Body of pancreas (tissue), 4 donors: ENCODE results near the gene RAC3. TPM values are rescaled to one million over a fixed set of nuclear protein-coding genes. Genes with fewer than 3 reads are reported as not detected.

Source experiments
- ATAC-seq: fragments of 150-250 bp; one replicate; pipeline ENCODE4 v1.9.1; 2016
- DNase-seq, 4 donors: peaks; one replicate each; pipeline ENCODE4 v3.0.0-alpha.2; 2019
- H3K27ac ChIP-seq, 4 donors: fragments of 200-600 bp; sonication (generic); 1 replicate in 3 of 4; 2 replicates in 1 of 4; pipeline versions ENCODE4 v1.5.1 to v1.6.1; 2016 to 2019; ENCODE audit warnings: mild to moderate bottlenecking in 1 of 4, mixed read lengths in 1 of 4, moderate library complexity in 1 of 4
- H3K27me3 ChIP-seq, 2 donors: fragments of 200-600 bp; sonication (generic); one replicate each; pipeline ENCODE4 v1.6.0; 2016; ENCODE audit warnings: mild to moderate bottlenecking in 1 of 2
- H3K36me3 ChIP-seq, 2 donors: fragments of 200-600 bp; sonication (generic); replicated peaks in 1 of 2; 2 replicates each; pipeline ENCODE4 v1.5.1; 2016; ENCODE audit warnings: low read depth in 2 of 2; ENCODE audit not compliant: insufficient read depth in 1 of 2
- H3K4me1 ChIP-seq: fragments of 200-600 bp; sonication (generic); one replicate; pipeline ENCODE4 v1.6.0; 2016
- H3K4me3 ChIP-seq, 2 donors: fragments of 200-600 bp; sonication (generic); 1 replicate in 1 of 2; 2 replicates in 1 of 2; pipeline ENCODE4 v1.5.1; 2016 to 2019
- H3K9me3 ChIP-seq, 3 donors: fragments of 200-600 bp; sonication (generic); 1 replicate in 2 of 3; 2 replicates in 1 of 3; pipeline ENCODE4 v1.5.1; 2016
- POLR2A ChIP-seq, 3 donors: fragments of 450-650 bp; IDR thresholded peaks; one replicate each; pipeline ENCODE4 v1.6.1; 2016; ENCODE audit warnings: antibody characterized with exemption in 3 of 3, mild to moderate bottlenecking in 2 of 3
- WGBS, 2 donors: methylation state at CpG; one replicate each; pipeline ENCODE4 v1.1.5; 2017; 5-methylcytosine and 5-hydroxymethylcytosine counted together
- intact Hi-C: fragments of 100-400 bp; cut with DNase I; formaldehyde crosslinking; loops from one replicate; pipeline ENCODE4 v1.15.1; 2023
- total RNA-seq, 2 donors: library from RNA; depleted of rRNA; stranded (reverse); fragments of >200 nt; gene quantifications; one replicate each; pipeline ENCODE4 v1.1.0, GENCODE V29; 2016
- TF ChIP-seq, protein P1 (sequence below), 7 experiments: fragments of 450-650 bp in 4 of 7; fragments of 200-600 bp in 3 of 7; sonication (generic) in 3 of 7; IDR thresholded peaks; one replicate each; pipeline ENCODE4 v1.5.1; 2016 to 2019; ENCODE audit warnings: antibody characterized with exemption in 7 of 7

Gene RAC3
- total RNA-seq, 2 donors from 2014 or later = 3.1 TPM; not detected in 1

DNA sequence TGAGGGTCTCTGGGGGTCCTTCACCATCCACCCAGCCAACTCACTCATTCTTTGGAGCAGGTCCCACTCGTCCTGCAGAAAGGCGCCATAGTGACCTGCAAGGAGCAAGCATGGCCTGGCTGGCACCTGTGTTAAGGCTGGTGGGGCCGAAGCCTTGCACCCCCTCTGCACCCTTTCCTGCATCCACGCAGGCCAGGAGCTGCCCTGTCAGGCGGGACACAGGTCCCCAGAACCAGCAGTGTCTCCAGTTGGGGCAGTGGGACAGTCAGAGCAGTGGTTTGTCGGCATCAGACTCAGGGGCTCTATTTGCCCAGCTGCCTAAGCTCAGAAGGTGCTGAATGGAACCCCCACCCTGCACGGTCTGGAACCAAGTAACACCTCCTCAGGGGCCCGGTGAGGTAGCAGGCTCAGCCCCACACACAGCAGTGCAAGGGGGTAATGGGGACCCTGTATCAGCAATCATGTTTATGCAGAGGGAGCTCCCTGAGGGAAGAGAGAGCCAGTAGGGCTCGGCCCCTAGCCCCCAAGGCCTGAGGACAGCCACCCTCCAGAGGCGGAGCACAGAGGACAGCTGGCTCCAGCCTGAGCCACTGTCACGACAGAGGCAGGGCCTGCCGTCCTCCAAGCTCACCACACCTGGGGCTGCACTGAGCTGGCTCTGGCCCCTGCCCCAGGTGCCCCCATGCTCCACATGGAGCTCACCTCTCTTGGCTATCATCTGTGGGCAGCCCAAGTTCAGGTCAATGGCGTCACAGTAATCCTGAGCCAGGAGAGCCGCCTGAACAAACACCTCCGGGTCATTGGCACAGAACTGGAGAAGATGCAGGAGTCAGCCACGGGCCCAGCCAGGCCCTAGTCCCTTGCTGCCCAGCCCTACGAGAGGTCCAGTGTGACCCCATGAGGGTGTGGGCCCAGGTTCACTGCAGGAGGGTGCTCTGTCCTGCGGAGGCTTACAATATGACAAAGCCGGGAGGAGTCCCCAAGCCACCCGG is 32.2 kb downstream of the RAC3 start:
- TF ChIP-seq POLR2A (IDR thresholded peaks at IDR 0.05) = no peak
- TF ChIP-seq, protein P1, sequence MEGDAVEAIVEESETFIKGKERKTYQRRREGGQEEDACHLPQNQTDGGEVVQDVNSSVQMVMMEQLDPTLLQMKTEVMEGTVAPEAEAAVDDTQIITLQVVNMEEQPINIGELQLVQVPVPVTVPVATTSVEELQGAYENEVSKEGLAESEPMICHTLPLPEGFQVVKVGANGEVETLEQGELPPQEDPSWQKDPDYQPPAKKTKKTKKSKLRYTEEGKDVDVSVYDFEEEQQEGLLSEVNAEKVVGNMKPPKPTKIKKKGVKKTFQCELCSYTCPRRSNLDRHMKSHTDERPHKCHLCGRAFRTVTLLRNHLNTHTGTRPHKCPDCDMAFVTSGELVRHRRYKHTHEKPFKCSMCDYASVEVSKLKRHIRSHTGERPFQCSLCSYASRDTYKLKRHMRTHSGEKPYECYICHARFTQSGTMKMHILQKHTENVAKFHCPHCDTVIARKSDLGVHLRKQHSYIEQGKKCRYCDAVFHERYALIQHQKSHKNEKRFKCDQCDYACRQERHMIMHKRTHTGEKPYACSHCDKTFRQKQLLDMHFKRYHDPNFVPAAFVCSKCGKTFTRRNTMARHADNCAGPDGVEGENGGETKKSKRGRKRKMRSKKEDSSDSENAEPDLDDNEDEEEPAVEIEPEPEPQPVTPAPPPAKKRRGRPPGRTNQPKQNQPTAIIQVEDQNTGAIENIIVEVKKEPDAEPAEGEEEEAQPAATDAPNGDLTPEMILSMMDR (IDR thresholded peaks at IDR 0.05) = no peak
- Histone ChIP-seq H3K4me1 (peaks cover 33% of the 10 kb centered on the region), H3K27me3 (no peaks in the 10 kb centered on the region), H3K27ac (peak overlapping the region in 1 of 4 donors; percentile 64), H3K4me3 (no peak overlapping the region), H3K9me3 (no peaks in the 10 kb centered on the region), H3K36me3 (peaks cover 3 to 9% of the 10 kb centered on the region in 2 donors)
- intact Hi-C loops = no loop called here
- DNase-seq (no peak), ATAC-seq (no peak)
- WGBS, 2 donors = 45 to 61% methylated on average over 7 to 18 of the region's 20 CpGs

DNA sequence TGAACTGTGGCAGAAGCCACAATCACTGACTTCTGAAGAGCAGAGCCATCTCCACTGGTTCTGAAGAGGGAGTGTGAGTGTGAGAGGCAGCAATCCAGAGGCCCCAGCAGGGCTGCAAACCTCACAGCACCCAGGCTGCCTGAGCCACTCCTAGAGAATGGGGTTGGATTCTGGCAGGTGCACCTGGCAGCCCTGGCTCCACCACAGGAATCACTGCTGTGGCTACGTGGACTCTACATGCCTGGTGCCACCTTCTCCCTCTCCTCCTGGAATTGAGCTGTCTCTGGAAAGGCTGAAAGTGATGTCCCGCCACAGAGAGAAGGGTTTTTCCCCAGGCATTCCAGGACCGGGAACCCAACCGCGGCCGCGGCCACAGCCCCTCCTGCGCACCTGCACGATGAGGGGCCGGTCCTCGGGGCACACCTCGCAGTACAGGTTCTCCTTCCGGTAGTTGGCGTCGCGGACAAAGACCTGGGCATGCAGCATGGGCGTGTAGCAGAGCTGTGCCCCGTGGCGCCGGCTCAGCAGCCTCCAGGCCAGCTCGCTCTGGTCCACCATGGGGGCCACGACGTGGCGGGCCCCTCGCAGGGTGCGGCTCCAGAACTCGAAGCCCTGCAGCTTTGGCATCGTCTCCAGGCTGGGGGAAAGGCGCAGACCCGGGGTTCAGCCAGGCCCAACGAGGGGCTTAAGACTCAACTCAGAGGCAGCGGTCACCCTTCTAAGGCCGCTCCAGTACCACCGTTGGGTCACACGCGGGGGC is 33.1 kb downstream of the RAC3 start:
- WGBS, 2 donors = 11 to 16% methylated on average over 9 to 31 of the region's 36 CpGs
- H3K4me1 ChIP-seq = peaks cover 33% of the 10 kb centered on the region
- H3K9me3 ChIP-seq = no peaks in the 10 kb centered on the region
- DNase-seq (peak in 1 of 4 donors; percentile 44), ATAC-seq (no peak)
- TF ChIP-seq POLR2A (IDR thresholded peaks at IDR 0.05) = no peak
- TF ChIP-seq, protein P1 (IDR thresholded peaks at IDR 0.05) = no peak
- no peaks in the 10 kb centered on the region for H3K27me3 ChIP-seq
- intact Hi-C loops = no loop called here
- peak overlapping the region; percentile 43 to 92 for H3K4me3 ChIP-seq
- peaks cover 3 to 9% of the 10 kb centered on the region in 2 donors for H3K36me3 ChIP-seq
- peak overlapping the region in 3 of 4 donors; percentile 64 to 86 (median 71) for H3K27ac ChIP-seq

DNA sequence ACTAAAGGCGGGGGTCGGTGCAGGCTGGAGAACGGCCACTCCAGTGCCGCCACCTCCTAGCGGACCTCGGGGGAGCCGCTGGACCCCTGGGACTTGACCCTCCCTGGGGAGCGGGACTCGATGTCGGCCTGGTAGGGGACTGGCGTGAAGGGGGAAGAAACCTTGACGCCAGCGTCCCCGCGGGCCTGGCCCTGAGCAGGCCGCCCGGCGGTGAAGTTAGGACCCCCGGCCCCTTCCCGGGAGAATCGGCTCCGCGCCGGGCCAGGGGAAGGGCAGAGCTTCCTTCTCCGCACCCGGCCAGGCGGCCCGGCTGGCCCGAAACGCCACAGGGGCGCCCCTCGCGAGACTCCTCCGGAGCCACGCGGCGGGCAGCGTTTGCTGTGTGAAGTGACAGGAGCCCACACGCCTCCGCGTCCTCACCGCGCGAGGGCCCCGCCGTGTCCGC is 33.7 kb downstream of the RAC3 start:
- ATAC-seq (peak; percentile 47), DNase-seq (no peak)
- H3K27ac ChIP-seq = peak overlapping the region; percentile 64 to 86 (median 70)
- peaks cover 33% of the 10 kb centered on the region for H3K4me1 ChIP-seq
- H3K36me3 ChIP-seq = peaks cover 2 to 7% of the 10 kb centered on the region in 2 donors
- WGBS, 2 donors = 1 to 4% methylated on average over 5 to 46 of the region's 47 CpGs
- no peaks in the 10 kb centered on the region for H3K27me3 ChIP-seq
- no peak for TF ChIP-seq POLR2A (IDR thresholded peaks at IDR 0.05)
- TF ChIP-seq, protein P1 (IDR thresholded peaks at IDR 0.05) = no peak
- peak overlapping the region; percentile 43 to 92 for H3K4me3 ChIP-seq
- no peaks in the 10 kb centered on the region for H3K9me3 ChIP-seq
- intact Hi-C loops = no loop called here

DNA sequence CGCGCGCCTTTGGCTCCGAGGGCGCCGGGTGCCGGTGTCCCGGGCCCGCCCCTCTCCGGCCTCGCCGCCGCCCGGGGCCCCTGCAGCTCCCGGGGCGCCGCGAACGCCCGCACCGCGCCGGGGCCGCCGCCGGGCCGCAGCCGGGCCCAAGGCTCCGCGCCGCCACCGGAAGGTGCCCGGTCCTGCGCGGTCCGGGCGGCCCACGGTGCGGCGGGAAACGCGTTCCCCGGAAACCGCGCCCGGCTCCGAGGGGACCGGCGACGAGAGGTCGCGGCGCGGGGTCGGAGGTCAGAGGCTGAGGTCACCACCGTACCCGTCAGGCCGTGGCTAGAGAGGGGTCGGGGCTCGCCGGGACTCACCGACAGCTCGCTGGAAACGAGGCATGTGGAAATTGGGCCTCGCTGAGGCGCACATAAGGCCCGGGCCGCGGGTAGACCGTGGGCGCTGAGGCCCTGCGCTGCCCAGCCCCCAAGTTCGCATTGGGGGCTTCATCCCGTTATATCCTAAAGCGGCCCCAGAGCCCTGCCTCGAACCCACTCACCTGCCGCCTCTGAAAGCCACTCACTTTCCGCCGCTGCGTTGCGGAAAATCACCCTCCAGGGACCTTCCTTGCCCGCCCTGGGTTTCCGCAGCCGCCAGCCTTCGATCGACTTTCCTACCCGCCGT is 34.3 kb downstream of the RAC3 start, which contains the start of gene DUS1L:
Gene DUS1L (minus strand): TSS at position 167 of the 666 bp plus-strand sequence. CDS start 745 bp downstream, outside the sequence.
- WGBS, 2 donors = 10 to 31% methylated on average over 25 to 70 of the region's 88 CpGs
- Histone ChIP-seq H3K27ac (peak within 1 kb of the TSS; percentile 64 to 86 (median 70)), H3K4me1 (peaks cover 33% of the 10 kb centered on the region), H3K27me3 (no peaks in the 10 kb centered on the region), H3K36me3 (peaks cover 0 to 4% of the 10 kb centered on the region in 2 donors), H3K9me3 (no peaks in the 10 kb centered on the region), H3K4me3 (peak within 1 kb of the TSS; percentile 43 to 92)
- intact Hi-C loops = no loop called here
- peak in 2 of 3 donors; percentile 33 to 39 for TF ChIP-seq POLR2A (IDR thresholded peaks at IDR 0.05)
- TF ChIP-seq, protein P1 (IDR thresholded peaks at IDR 0.05) = peak in 1 of 7 experiments; percentile 0
- DNase-seq (peak; percentile 62 to 72 (median 68)), ATAC-seq (peak; percentile 92)
